Peyer's patch (tissue), 4 donors: ENCODE measurements around the gene ANKRD11.

Source experiments
- POLR2A ChIP-seq, 2 donors: fragments of 450-650 bp; IDR thresholded peaks; one replicate each; pipeline ENCODE4 v1.5.1; 2017; ENCODE audit warnings: antibody characterized with exemption in 2 of 2, mild to moderate bottlenecking in 2 of 2, moderate library complexity in 2 of 2
- TF ChIP-seq, protein P1 (sequence below), 6 experiments: fragments of 450-650 bp in 4 of 6; fragments of 200-600 bp in 2 of 6; sonication (generic) in 1 of 6; IDR thresholded peaks; one replicate each; pipeline ENCODE4 v1.5.1; 2017 to 2019; ENCODE audit warnings: antibody characterized with exemption in 6 of 6, mild to moderate bottlenecking in 3 of 6, moderate library complexity in 1 of 6

DNA sequence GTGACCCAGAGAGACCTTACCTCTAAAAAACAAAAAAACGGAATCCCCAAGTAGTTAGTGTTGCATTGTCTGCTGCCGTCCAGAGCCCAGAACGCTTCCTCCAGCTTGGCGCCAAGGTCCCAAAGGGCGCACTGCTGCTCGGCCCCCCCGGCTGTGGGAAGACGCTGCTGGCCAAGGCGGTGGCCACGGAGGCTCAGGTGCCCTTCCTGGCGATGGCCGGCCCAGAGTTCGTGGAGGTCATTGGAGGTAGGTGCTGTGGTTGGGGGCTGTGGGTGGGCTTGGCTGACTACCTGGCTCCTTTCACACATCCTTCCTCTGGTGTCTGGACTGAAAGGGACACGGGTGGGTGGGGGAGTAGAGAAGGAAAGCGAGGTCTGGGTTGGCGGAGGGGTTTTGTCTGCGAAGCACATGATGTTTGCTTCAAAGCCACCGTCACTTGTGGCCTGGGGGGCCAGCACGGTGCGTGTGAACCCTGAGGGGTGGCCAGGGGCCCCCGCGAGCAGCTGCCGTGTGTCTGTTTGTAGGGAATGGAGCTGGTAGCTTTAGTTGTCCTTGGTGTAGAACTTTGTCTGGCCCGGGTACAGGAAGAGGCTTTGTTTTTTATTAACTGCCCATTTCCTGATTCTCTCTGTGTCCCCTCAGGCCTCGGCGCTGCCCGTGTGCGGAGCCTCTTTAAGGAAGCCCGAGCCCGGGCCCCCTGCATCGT, 41.6 kb upstream of the ANKRD11 start:
- TF ChIP-seq, protein P1, sequence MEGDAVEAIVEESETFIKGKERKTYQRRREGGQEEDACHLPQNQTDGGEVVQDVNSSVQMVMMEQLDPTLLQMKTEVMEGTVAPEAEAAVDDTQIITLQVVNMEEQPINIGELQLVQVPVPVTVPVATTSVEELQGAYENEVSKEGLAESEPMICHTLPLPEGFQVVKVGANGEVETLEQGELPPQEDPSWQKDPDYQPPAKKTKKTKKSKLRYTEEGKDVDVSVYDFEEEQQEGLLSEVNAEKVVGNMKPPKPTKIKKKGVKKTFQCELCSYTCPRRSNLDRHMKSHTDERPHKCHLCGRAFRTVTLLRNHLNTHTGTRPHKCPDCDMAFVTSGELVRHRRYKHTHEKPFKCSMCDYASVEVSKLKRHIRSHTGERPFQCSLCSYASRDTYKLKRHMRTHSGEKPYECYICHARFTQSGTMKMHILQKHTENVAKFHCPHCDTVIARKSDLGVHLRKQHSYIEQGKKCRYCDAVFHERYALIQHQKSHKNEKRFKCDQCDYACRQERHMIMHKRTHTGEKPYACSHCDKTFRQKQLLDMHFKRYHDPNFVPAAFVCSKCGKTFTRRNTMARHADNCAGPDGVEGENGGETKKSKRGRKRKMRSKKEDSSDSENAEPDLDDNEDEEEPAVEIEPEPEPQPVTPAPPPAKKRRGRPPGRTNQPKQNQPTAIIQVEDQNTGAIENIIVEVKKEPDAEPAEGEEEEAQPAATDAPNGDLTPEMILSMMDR (IDR thresholded peaks at IDR 0.05) = no peak
- no peak for TF ChIP-seq POLR2A (IDR thresholded peaks at IDR 0.05)
